ENCODE data around the gene GNL2. TPM values are rescaled to one million over a fixed set of nuclear protein-coding genes. Genes with fewer than 3 reads are reported as not detected.

Gene GNL2
- total and polyA plus RNA-seq, 4 donors = 33.9 to 47.4 (median 40.9) TPM

- H3K27me3 ChIP-seq (ENCODE audit: control insufficient read depth in 1 of 2, insufficient read depth in 2 of 2, low read length in 1 of 2) = no peaks in the 10 kb centered on the region
- H3K9me3 ChIP-seq (ENCODE audit: control insufficient read depth, low read length) = no peaks in the 10 kb centered on the region
- intact Hi-C loops (cut with DNase I) = loop anchor here in 1 of 2 donors (5.0 to 10.0 kb wide), 2 partner anchors 34 to 84 kb away; partner anchors contain the start of gene ZC3H12A
- DNase-seq (no peak), ATAC-seq (ENCODE audit: low FRiP score) (no peak)
- no peaks in the 10 kb centered on the region for H3K36me3 ChIP-seq (ENCODE audit: control insufficient read depth in 1 of 2, insufficient read depth in 2 of 2, low read length in 1 of 2)
- WGBS, 2 donors = 33 to 59% methylated on average over 1 of the region's 1 CpG
- H3K4me1 ChIP-seq (ENCODE audit: control insufficient read depth in 1 of 2, insufficient read depth in 2 of 2, low read length in 2 of 2) = peaks cover 0 to under 1% of the 10 kb centered on the region in 2 donors
- H3K27ac ChIP-seq (ENCODE audit: low read depth in 1 of 2, low read length in 2 of 2) = no peak overlapping the region
- no peak overlapping the region for H3K4me3 ChIP-seq (ENCODE audit: low read length in 2 of 2)
These were observed 37.3 kb downstream of the GNL2 start for GRCh38 chr1:37558411-37558810.

DNA sequence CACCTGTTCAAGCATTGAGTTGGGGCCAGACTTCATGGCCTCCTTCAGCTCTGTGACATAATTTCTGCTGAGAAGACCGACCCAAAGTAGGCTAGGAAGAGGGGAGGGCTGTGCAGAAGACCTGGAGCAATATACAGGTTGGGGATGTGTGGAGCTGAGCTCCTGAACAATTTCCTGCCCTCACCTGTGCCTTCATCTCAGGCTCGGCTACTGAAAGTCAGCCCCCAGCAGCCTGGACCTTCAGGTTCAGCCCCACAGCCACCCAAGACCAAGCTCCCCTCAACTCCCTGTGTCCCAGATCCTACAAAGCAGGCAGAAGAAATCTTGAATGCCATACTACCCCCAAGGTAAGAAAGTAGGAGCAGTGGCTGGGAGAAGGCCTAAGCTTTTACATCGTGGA, 38.3 kb downstream of the GNL2 start:
- no peaks in the 10 kb centered on the region for H3K36me3 ChIP-seq (ENCODE audit: control insufficient read depth in 1 of 2, insufficient read depth in 2 of 2, low read length in 1 of 2)
- H3K27me3 ChIP-seq (ENCODE audit: control insufficient read depth in 1 of 2, insufficient read depth in 2 of 2, low read length in 1 of 2) = no peaks in the 10 kb centered on the region
- H3K4me1 ChIP-seq (ENCODE audit: control insufficient read depth in 1 of 2, insufficient read depth in 2 of 2, low read length in 2 of 2) = peaks cover 0 to 3% of the 10 kb centered on the region in 2 donors
- ATAC-seq (ENCODE audit: low FRiP score) (no peak), DNase-seq (no peak)
- H3K27ac ChIP-seq (ENCODE audit: low read depth in 1 of 2, low read length in 2 of 2) = peak overlapping the region in 1 of 2 donors; percentile 22
- intact Hi-C loops (cut with DNase I) = loop anchor here in 1 of 2 donors (5.0 to 10.0 kb wide), 2 partner anchors 35 to 83 kb away; partner anchors contain the start of gene ZC3H12A
- WGBS, 2 donors = 76 to 85% methylated on average over 3 of the region's 3 CpGs
- H3K4me3 ChIP-seq (ENCODE audit: low read length in 2 of 2) = no peak overlapping the region
- no peaks in the 10 kb centered on the region for H3K9me3 ChIP-seq (ENCODE audit: control insufficient read depth, low read length)

DNA sequence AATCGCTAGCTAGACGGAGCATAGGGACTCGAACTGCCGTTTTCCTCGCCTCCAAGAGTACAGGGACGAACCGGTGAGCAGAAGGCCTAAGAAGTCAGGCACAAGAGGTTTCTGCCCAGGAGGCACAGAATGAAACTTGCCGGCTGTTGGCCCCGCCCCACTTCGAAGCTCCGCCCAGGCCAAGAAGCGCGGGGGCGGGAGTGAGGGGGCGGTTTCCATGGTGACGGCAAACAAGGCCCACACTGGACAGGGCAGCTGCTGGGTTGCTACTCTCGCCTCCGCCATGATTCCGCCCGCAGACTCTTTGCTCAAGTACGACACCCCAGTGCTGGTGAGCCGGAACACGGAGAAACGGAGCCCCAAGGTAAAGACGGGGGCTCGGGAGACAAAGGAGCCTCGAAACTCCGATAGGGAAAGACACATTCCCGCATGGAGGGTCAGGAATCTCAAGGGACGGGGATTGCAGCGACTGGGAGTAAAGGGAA, 39.0 kb downstream of the GNL2 start, which contains the start of gene DNALI1:
Gene DNALI1, plus strand, starts transcription at position 229 of the 485 bp plus-strand sequence. Its CDS starts 55 bp downstream, at position 284.
- peak; percentile 87 to 94 for DNase-seq
- Histone ChIP-seq H3K27ac (ENCODE audit: low read depth in 1 of 2, low read length in 2 of 2) (peak within 1 kb of the TSS in 1 of 2 donors; percentile 22), H3K4me1 (ENCODE audit: control insufficient read depth in 1 of 2, insufficient read depth in 2 of 2, low read length in 2 of 2) (peaks cover 0 to 3% of the 10 kb centered on the region in 2 donors), H3K27me3 (ENCODE audit: control insufficient read depth in 1 of 2, insufficient read depth in 2 of 2, low read length in 1 of 2) (no peaks in the 10 kb centered on the region), H3K36me3 (ENCODE audit: control insufficient read depth in 1 of 2, insufficient read depth in 2 of 2, low read length in 1 of 2) (no peaks in the 10 kb centered on the region), H3K9me3 (ENCODE audit: control insufficient read depth, low read length) (no peaks in the 10 kb centered on the region), H3K4me3 (ENCODE audit: low read length in 2 of 2) (no peak within 1 kb of the TSS)
- WGBS, 2 donors = 4 to 6% methylated on average over 31 of the region's 31 CpGs
- intact Hi-C loops (cut with DNase I) = loop anchor here in 1 of 2 donors (5.0 to 10.0 kb wide), 2 partner anchors 36 to 82 kb away; partner anchors contain the start of gene ZC3H12A
- peak; percentile 91 for ATAC-seq (ENCODE audit: low FRiP score)

DNA sequence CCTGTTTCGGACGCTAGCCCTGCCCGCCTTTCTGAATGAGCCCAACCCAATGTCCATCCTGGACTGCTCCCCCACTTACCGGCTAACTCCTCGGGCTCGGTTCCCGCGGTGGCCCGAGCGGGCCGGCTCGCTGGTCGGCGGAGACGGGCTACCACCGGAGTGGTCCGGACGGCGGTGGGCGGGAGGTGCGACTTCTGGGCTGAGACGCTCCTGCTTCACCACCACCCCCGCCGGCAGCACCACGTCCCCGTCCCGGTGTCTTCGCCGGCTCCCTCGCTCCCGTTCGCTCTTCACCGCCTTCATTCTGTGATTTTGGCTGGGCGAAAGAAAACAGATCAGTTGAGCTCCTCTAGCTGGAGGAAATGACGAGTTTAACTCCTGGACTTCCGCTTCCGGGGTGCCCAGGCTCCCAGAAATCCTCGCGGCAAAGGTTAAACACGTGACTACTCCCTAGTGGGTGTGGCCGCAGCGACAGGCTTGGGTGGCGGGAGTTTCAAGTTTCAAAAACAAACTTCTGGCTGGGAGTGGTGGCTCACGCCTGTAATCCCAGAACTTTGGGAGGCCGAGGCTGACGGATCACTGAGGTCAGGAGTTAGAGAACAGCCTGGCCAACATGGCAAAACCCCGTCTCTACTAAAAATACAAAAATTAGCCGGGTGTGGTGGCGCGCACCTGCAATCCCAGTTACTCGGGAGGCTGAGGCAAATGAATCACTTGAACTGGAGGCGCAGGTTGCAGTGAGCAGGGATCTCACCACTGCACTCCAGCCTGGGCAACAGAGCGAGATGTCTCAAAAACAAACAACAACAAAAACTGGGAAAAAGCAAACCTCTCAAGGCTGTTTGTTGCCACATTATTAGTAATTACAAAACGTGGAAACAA, 41.6 kb downstream of the GNL2 start, which contains the start of gene SNIP1:
Gene SNIP1, minus strand, starts transcription at position 367 of the 882 bp plus-strand sequence. Its CDS starts 64 bp downstream, at position 303.
- peaks cover 0 to 3% of the 10 kb centered on the region in 2 donors for H3K4me1 ChIP-seq (ENCODE audit: control insufficient read depth in 1 of 2, insufficient read depth in 2 of 2, low read length in 2 of 2)
- ATAC-seq (ENCODE audit: low FRiP score) (peak; percentile 95), DNase-seq (peak; percentile 94 to 95)
- no peaks in the 10 kb centered on the region for H3K27me3 ChIP-seq (ENCODE audit: control insufficient read depth in 1 of 2, insufficient read depth in 2 of 2, low read length in 1 of 2)
- peak within 1 kb of the TSS; percentile 24 to 98 for H3K4me3 ChIP-seq (ENCODE audit: low read length in 2 of 2)
- intact Hi-C loops (cut with DNase I) = loop anchor here in 1 of 2 donors (10.0 kb wide), 1 partner anchor 79 kb away; the partner anchor contains the start of gene ZC3H12A
- 13 to 16% methylated on average over 49 to 54 of the region's 54 CpGs for WGBS, 2 donors
- H3K36me3 ChIP-seq (ENCODE audit: control insufficient read depth in 1 of 2, insufficient read depth in 2 of 2, low read length in 1 of 2) = no peaks in the 10 kb centered on the region
- peak within 1 kb of the TSS in 1 of 2 donors; percentile 45 for H3K27ac ChIP-seq (ENCODE audit: low read depth in 1 of 2, low read length in 2 of 2)
- H3K9me3 ChIP-seq (ENCODE audit: control insufficient read depth, low read length) = no peaks in the 10 kb centered on the region

DNA sequence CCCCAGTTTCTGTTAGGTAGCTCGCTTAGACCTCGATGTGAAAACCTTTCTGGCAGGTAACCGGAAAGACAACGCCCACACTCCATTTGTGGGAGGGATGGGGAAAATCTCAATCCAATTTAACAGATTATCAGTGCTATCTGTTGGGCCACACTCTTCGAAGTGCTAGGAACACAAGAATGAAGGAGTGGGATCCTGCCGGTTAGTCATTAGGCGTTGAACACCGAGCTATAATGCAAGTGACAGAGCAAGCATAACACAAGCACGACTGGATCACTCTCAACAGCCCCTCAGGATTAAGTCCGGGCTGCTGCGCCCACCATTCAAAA, 42.2 kb downstream of the GNL2 start:
- Histone ChIP-seq H3K4me3 (ENCODE audit: low read length in 2 of 2) (peak overlapping the region; percentile 24 to 98), H3K27ac (ENCODE audit: low read depth in 1 of 2, low read length in 2 of 2) (peak overlapping the region in 1 of 2 donors; percentile 45), H3K4me1 (ENCODE audit: control insufficient read depth in 1 of 2, insufficient read depth in 2 of 2, low read length in 2 of 2) (peaks cover 0 to 3% of the 10 kb centered on the region in 2 donors), H3K36me3 (ENCODE audit: control insufficient read depth in 1 of 2, insufficient read depth in 2 of 2, low read length in 1 of 2) (no peaks in the 10 kb centered on the region), H3K27me3 (ENCODE audit: control insufficient read depth in 1 of 2, insufficient read depth in 2 of 2, low read length in 1 of 2) (no peaks in the 10 kb centered on the region), H3K9me3 (ENCODE audit: control insufficient read depth, low read length) (no peaks in the 10 kb centered on the region)
- ATAC-seq (ENCODE audit: low FRiP score) (no peak), DNase-seq (no peak)
- intact Hi-C loops (cut with DNase I) = loop anchor here in 1 of 2 donors (10.0 kb wide), 1 partner anchor 79 kb away; the partner anchor contains the start of gene ZC3H12A
- WGBS, 2 donors = 2 to 5% methylated on average over 11 of the region's 11 CpGs

DNA sequence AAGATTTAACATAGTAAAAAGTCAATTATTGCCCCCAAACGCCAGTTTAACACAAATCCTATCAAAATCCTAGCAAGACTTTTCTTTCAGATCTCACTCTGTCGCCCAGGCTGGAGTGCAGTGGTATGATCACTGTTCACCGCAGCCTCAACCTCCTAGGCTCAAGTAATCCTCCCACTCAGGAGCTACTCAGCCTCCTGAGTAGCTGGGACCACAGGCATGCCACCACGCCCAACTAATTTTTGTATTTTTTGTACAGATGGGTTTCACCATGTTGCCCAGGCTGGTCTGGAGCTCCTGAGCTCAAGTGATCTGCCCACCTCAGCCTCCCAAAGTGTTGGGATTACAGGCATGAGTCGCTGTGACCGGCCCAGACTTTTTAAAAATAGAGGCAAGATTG, 46.4 kb downstream of the GNL2 start:
- intact Hi-C loops (cut with DNase I) = no loop called here
- Histone ChIP-seq H3K4me1 (ENCODE audit: control insufficient read depth in 1 of 2, insufficient read depth in 2 of 2, low read length in 2 of 2) (peaks cover 0 to 3% of the 10 kb centered on the region in 2 donors), H3K4me3 (ENCODE audit: low read length in 2 of 2) (no peak overlapping the region), H3K27me3 (ENCODE audit: control insufficient read depth in 1 of 2, insufficient read depth in 2 of 2, low read length in 1 of 2) (no peaks in the 10 kb centered on the region), H3K9me3 (ENCODE audit: control insufficient read depth, low read length) (no peaks in the 10 kb centered on the region), H3K36me3 (ENCODE audit: control insufficient read depth in 1 of 2, insufficient read depth in 2 of 2, low read length in 1 of 2) (peaks cover 0 to 3% of the 10 kb centered on the region in 2 donors), H3K27ac (ENCODE audit: low read depth in 1 of 2, low read length in 2 of 2) (no peak overlapping the region)
- no peak for DNase-seq
- 73 to 78% methylated on average over 6 of the region's 6 CpGs for WGBS, 2 donors
- no peak for ATAC-seq (ENCODE audit: low FRiP score)

GRCh38 chr1:37545019-37545418, 50.7 kb downstream of the GNL2 start:
- intact Hi-C loops (cut with DNase I) = no loop called here
- H3K27me3 ChIP-seq (ENCODE audit: control insufficient read depth in 1 of 2, insufficient read depth in 2 of 2, low read length in 1 of 2) = no peaks in the 10 kb centered on the region
- peaks cover 2 to 3% of the 10 kb centered on the region in 2 donors for H3K36me3 ChIP-seq (ENCODE audit: control insufficient read depth in 1 of 2, insufficient read depth in 2 of 2, low read length in 1 of 2)
- H3K4me3 ChIP-seq (ENCODE audit: low read length in 2 of 2) = no peak overlapping the region
- H3K27ac ChIP-seq (ENCODE audit: low read depth in 1 of 2, low read length in 2 of 2) = no peak overlapping the region
- no peaks in the 10 kb centered on the region for H3K4me1 ChIP-seq (ENCODE audit: control insufficient read depth in 1 of 2, insufficient read depth in 2 of 2, low read length in 2 of 2)
- ATAC-seq (ENCODE audit: low FRiP score) (no peak), DNase-seq (peak in 1 of 2 donors; percentile 5)
- 80 to 86% methylated on average over 5 of the region's 5 CpGs for WGBS, 2 donors
- no peaks in the 10 kb centered on the region for H3K9me3 ChIP-seq (ENCODE audit: control insufficient read depth, low read length)

DNA sequence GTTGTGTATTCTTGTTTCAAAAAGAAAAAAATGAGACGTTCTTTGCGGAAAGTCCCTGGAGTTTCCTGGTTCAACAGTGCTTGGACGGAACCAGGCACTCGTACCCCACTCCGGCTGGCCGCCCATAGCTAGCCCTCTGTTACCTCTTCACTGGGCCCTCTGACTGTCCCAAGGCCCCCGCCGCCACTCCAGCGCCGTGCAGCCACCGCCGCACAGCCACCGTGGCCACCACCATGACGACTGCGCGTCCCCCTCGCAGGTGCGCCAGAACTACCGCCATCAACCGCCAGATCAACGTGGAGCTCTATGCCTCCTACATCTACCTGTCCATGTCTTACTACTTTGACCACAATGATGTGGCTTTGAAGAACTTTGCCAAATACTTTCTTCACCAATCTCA, 51.2 kb downstream of the GNL2 start:
- H3K36me3 ChIP-seq (ENCODE audit: control insufficient read depth in 1 of 2, insufficient read depth in 2 of 2, low read length in 1 of 2) = peaks cover 3% of the 10 kb centered on the region in 2 donors
- H3K4me3 ChIP-seq (ENCODE audit: low read length in 2 of 2) = no peak overlapping the region
- intact Hi-C loops (cut with DNase I) = no loop called here

More for the DNA sequence above, 51.2 kb downstream of the GNL2 start:
- Histone ChIP-seq H3K27ac (ENCODE audit: low read depth in 1 of 2, low read length in 2 of 2) (no peak overlapping the region), H3K4me1 (ENCODE audit: control insufficient read depth in 1 of 2, insufficient read depth in 2 of 2, low read length in 2 of 2) (no peaks in the 10 kb centered on the region), H3K27me3 (ENCODE audit: control insufficient read depth in 1 of 2, insufficient read depth in 2 of 2, low read length in 1 of 2) (no peaks in the 10 kb centered on the region), H3K9me3 (ENCODE audit: control insufficient read depth, low read length) (no peaks in the 10 kb centered on the region)
- DNase-seq (peak in 1 of 2 donors; percentile 68), ATAC-seq (ENCODE audit: low FRiP score) (no peak)
- 96 to 97% methylated on average over 21 of the region's 21 CpGs for WGBS, 2 donors
